H9 (cell line): ENCODE results near the gene NSD1. TPM values are rescaled to one million over a fixed set of nuclear protein-coding genes. Genes with fewer than 3 reads are reported as not detected.

Experiments used
- DNase-seq: peaks from one replicate; pipeline ENCODE4 v3.0.0-alpha.2; 2017
- H2AFZ ChIP-seq: one replicate; pipeline ENCODE4 v1.6.1; 2013; ENCODE audit warnings: mild to moderate bottlenecking, low read length, control low read depth, moderate library complexity
- H2AK5ac ChIP-seq: 2 replicates; pipeline ENCODE4 v1.6.1; 2013; ENCODE audit warnings: low read length, control low read depth, mixed read lengths; ENCODE audit not compliant: insufficient read length
- H2BK120ac ChIP-seq: one replicate; pipeline ENCODE4 v1.6.1; 2013; ENCODE audit warnings: low read depth, mild to moderate bottlenecking, low read length, control low read depth, inconsistent platforms; ENCODE audit not compliant: poor library complexity, severe bottlenecking
- H2BK12ac ChIP-seq: 2 replicates; pipeline ENCODE4 v1.6.1; 2013; ENCODE audit warnings: low read length, control low read depth, mixed read lengths, low read depth; ENCODE audit not compliant: insufficient read length
- H2BK15ac ChIP-seq: 2 replicates; pipeline ENCODE4 v1.6.1; 2013; ENCODE audit warnings: low read depth, low read length, control low read depth
- H2BK20ac ChIP-seq: one replicate; pipeline ENCODE4 v1.6.1; 2013; ENCODE audit warnings: low read depth, mild to moderate bottlenecking, low read length, control low read depth, inconsistent platforms; ENCODE audit not compliant: poor library complexity, severe bottlenecking
- H2BK5ac ChIP-seq: 2 replicates; pipeline ENCODE4 v1.6.1; 2013; ENCODE audit warnings: low read length, control low read depth, mixed read lengths; ENCODE audit not compliant: insufficient read length
- H3K14ac ChIP-seq: 2 replicates; pipeline ENCODE4 v1.6.1; 2013; ENCODE audit warnings: low read length, control low read depth; ENCODE audit not compliant: insufficient read depth
- H3K18ac ChIP-seq: 2 replicates; pipeline ENCODE4 v1.6.1; 2013; ENCODE audit warnings: low read depth, mild to moderate bottlenecking, mixed read lengths, low read length, control low read depth; ENCODE audit not compliant: insufficient read length
- H3K23ac ChIP-seq: 2 replicates; pipeline ENCODE4 v1.6.1; 2013; ENCODE audit warnings: low read length, control low read depth, mixed read lengths, low read depth; ENCODE audit not compliant: insufficient read length
- H3K23me2 ChIP-seq: 2 replicates; pipeline ENCODE4 v1.6.1; 2013; ENCODE audit warnings: low read depth, mild to moderate bottlenecking, mixed read lengths, low read length, control low read depth; ENCODE audit not compliant: insufficient read length, poor library complexity, severe bottlenecking
- H3K27ac ChIP-seq: 2 replicates; pipeline ENCODE4 v1.5.1; 2013; ENCODE audit warnings: low read length, control low read depth, mixed read lengths, low read depth; ENCODE audit not compliant: insufficient read length
- H3K27me3 ChIP-seq: 2 replicates; pipeline ENCODE4 v1.6.1; 2013; ENCODE audit warnings: low read length, control low read depth, inconsistent platforms; ENCODE audit not compliant: insufficient read depth
- H3K4ac ChIP-seq: 2 replicates; pipeline ENCODE4 v1.6.1; 2013; ENCODE audit warnings: low read depth, mild to moderate bottlenecking, control low read depth, inconsistent platforms, low read length, moderate library complexity
- H3K4me1 ChIP-seq: 2 replicates; pipeline ENCODE4 v1.6.1; 2013; ENCODE audit warnings: low read length, control low read depth, inconsistent platforms; ENCODE audit not compliant: insufficient read depth
- H3K4me2 ChIP-seq: 2 replicates; pipeline ENCODE4 v1.6.1; 2013; ENCODE audit warnings: low read length, control low read depth, mixed read lengths; ENCODE audit not compliant: insufficient read length, insufficient read depth
- H3K56ac ChIP-seq: 2 replicates; pipeline ENCODE4 v1.6.1; 2013; ENCODE audit warnings: low read depth, mild to moderate bottlenecking, mixed read lengths, low read length, control low read depth; ENCODE audit not compliant: insufficient read length
- H3K79me1 ChIP-seq: 2 replicates; pipeline ENCODE4 v1.6.1; 2013; ENCODE audit warnings: low read depth, mild to moderate bottlenecking, moderate library complexity, low read length, control low read depth, inconsistent platforms; ENCODE audit not compliant: insufficient read depth, poor library complexity, severe bottlenecking
- H3K79me2 ChIP-seq: 2 replicates; pipeline ENCODE4 v1.6.1; 2013; ENCODE audit warnings: low read length, control low read depth, inconsistent platforms; ENCODE audit not compliant: insufficient read depth
- H3K9ac ChIP-seq: 2 replicates; pipeline ENCODE4 v1.6.1; 2013; ENCODE audit warnings: low read length, control low read depth, mixed read lengths; ENCODE audit not compliant: insufficient read length; ENCODE audit errors: extremely low read depth
- H3K9me3 ChIP-seq: one replicate; pipeline ENCODE4 v1.6.1; 2013; ENCODE audit warnings: low read depth, low read length, inconsistent platforms; ENCODE audit not compliant: control insufficient read depth
- H3T11ph ChIP-seq: one replicate; pipeline ENCODE4 v1.6.1; 2013; ENCODE audit warnings: mild to moderate bottlenecking, low read length, control low read depth, inconsistent platforms
- H4K20me1 ChIP-seq: one replicate; pipeline ENCODE4 v1.6.1; 2013; ENCODE audit not compliant: control insufficient read depth, insufficient read length, insufficient read depth
- H4K5ac ChIP-seq: 2 replicates; pipeline ENCODE4 v1.6.1; 2013; ENCODE audit warnings: low read depth, mild to moderate bottlenecking, mixed read lengths, low read length, control low read depth; ENCODE audit not compliant: insufficient read length
- H4K8ac ChIP-seq: replicated peaks from 2 replicates; pipeline ENCODE4 v1.6.1; 2013; ENCODE audit warnings: low read length, control low read depth, mixed read lengths, low read depth; ENCODE audit not compliant: insufficient read length
- H4K91ac ChIP-seq: 2 replicates; pipeline ENCODE4 v1.6.1; 2013; ENCODE audit warnings: low read depth, mild to moderate bottlenecking, moderate library complexity, mixed read lengths, low read length, control low read depth; ENCODE audit not compliant: insufficient read length
- H3K27ac Mint-ChIP-seq, 3 experiments: 2 replicates in 2 of 3; 3 replicates in 1 of 3; pipeline ENCODE4 v1.8.0; 2020 to 2021; ENCODE audit warnings: mixed read lengths in 3 of 3, mild to moderate bottlenecking in 1 of 3, moderate library complexity in 1 of 3
- H3K27me3 Mint-ChIP-seq: 2 replicates; pipeline ENCODE4 v1.8.0; 2021; ENCODE audit warnings: low read depth, mild to moderate bottlenecking, moderate library complexity, mixed read lengths
- H3K36me3 Mint-ChIP-seq, 3 experiments: 2 replicates in 2 of 3; 3 replicates in 1 of 3; pipeline ENCODE4 v1.8.0; 2020 to 2021; ENCODE audit warnings: low read depth in 3 of 3, mixed read lengths in 3 of 3; ENCODE audit not compliant: insufficient read depth in 1 of 3
- H3K4me1 Mint-ChIP-seq, 2 experiments: 2 replicates each; pipeline ENCODE4 v1.8.0; 2020; ENCODE audit warnings: mixed read lengths in 2 of 2
- H3K4me3 Mint-ChIP-seq, 2 experiments: 2 replicates in 1 of 2; 3 replicates in 1 of 2; pipeline ENCODE4 v1.8.0; 2020 to 2021; ENCODE audit warnings: mild to moderate bottlenecking in 2 of 2, mixed read lengths in 2 of 2, moderate library complexity in 1 of 2
- H3K9me3 Mint-ChIP-seq, 2 experiments: 2 replicates in 1 of 2; 3 replicates in 1 of 2; pipeline ENCODE4 v1.8.0; 2020; ENCODE audit warnings: mild to moderate bottlenecking in 2 of 2, mixed read lengths in 2 of 2, moderate library complexity in 1 of 2
- CTCF ChIP-seq: fragments of 200-600 bp; sonication (generic); conservative IDR thresholded peaks from 3 replicates; pipeline ENCODE4 v1.8.0; 2021; ENCODE audit warnings: antibody characterized with exemption, mild to moderate bottlenecking
- WGBS: extraction: QIAGEN DNeasy Blood & Tissue Kit; methylation state at CpG from one replicate; pipeline ENCODE4 v1.1.7; 2013; ENCODE audit warnings: missing lambda C conversion rate, low lambda C conversion rate, mixed read lengths; ENCODE audit not compliant: insufficient read length; ENCODE audit errors: extremely low coverage; 5-methylcytosine and 5-hydroxymethylcytosine counted together
- total RNA-seq: library from RNA; stranded (reverse); gene quantifications from 2 replicates; pipeline ENCODE4 v1.2.1, GENCODE V29; 2021

The NSD1 gene
- total RNA-seq, 1 experiment from 2014 or later, result 213 TPM

DNA sequence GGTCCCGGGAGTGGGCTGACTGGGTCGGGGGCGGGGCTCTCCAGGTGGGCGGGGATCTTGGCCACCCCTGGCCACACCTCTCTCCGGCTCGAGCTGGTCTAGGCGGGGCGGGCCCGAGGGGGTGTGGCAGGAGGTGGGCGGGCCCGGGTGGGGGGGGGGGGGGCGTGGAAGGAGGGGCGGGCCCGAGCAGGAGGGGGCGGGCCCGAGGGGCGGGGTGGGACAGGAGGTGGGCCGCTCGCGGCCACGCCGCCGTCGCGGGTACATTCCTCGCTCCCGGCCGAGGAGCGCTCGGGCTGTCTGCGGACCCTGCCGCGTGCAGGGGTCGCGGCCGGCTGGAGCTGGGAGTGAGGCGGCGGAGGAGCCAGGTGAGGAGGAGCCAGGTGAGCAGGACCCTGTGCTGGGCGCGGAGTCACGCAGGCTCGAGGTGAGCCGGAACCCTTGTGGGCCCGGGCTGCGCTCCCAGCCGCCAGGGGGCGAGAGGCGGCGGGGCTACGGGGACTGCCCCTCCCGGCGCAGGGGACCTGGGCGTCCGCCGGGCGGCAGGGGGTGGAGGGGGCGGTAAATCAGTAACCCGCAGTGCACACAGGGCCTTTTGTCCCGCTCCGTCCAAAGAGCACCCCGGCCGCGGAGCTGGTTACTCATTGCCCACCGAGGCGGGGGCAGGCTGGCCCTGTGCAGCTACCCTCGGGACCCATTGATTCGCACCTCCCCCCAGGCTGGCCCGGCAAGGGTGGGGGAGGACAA lies 46.7 kb upstream of the NSD1 start, which contains the start of gene FGFR4:
Gene FGFR4 (plus strand): TSS at position 262 of the 744 bp plus-strand sequence. CDS start 2,688 bp downstream, outside the sequence.
- Histone ChIP-seq H3K4me1 (peaks cover 8% of the 10 kb centered on the region), H3K27me3 (no peaks in the 10 kb centered on the region), H3K79me1 (no peaks in the 10 kb centered on the region), H3T11ph (no peak within 1 kb of the TSS), H3K4me2 (peak within 1 kb of the TSS; percentile 52), H4K8ac (no peak within 1 kb of the TSS), H4K5ac (no peak within 1 kb of the TSS), H3K9me3 (no peaks in the 10 kb centered on the region), H2BK12ac (no peak within 1 kb of the TSS), H3K23ac (no peak within 1 kb of the TSS), H2BK15ac (no peak within 1 kb of the TSS), H3K56ac (no peak within 1 kb of the TSS), H2AK5ac (no peak within 1 kb of the TSS), H3K4ac (no peak within 1 kb of the TSS), H3K23me2 (no peaks in the 10 kb centered on the region), H3K79me2 (peaks cover 4% of the 10 kb centered on the region; the same call in 1 of the 2 replicates), H3K9ac (peak within 1 kb of the TSS; percentile 3), H3K18ac (peak within 1 kb of the TSS; percentile 80), H2BK120ac (no peak within 1 kb of the TSS), H2BK5ac (no peak within 1 kb of the TSS), H4K20me1 (no peaks in the 10 kb centered on the region), H3K14ac (peak within 1 kb of the TSS; percentile 84), H2BK20ac (no peak within 1 kb of the TSS), H3K27ac (no peak within 1 kb of the TSS), H2AFZ (no peak within 1 kb of the TSS), H4K91ac (no peak within 1 kb of the TSS)
- no peaks in the 10 kb centered on the region; the same call in 1 of the 2 replicates for H3K27me3 Mint-ChIP-seq
- no peaks in the 10 kb centered on the region; a peak in 1 of 5 replicates for H3K9me3 Mint-ChIP-seq
- DNase-seq, result peak; percentile 97
- peak; percentile 97 for TF ChIP-seq CTCF
- peaks cover 30 to 31% of the 10 kb centered on the region in 2 experiments for H3K4me1 Mint-ChIP-seq
- peak within 1 kb of the TSS; percentile 53 to 59 (median 56) for H3K27ac Mint-ChIP-seq
- peak within 1 kb of the TSS; percentile 55 to 84 for H3K4me3 Mint-ChIP-seq
- WGBS, result no CpG with 5 or more reads among the region's 68 CpGs
- peaks cover 19 to 23% (median 20%) of the 10 kb centered on the region in 3 experiments; a peak in 6 of 7 replicates for H3K36me3 Mint-ChIP-seq
